GM23338 (cell line): Measurements from ENCODE around the gene RASGRP4.

Source experiments
- CREB1 ChIP-seq: fragments of 250-450 bp; sonication (Bioruptor Pico); IDR thresholded peaks from 2 replicates; pipeline ENCODE4 v1.5.0; 2020; ENCODE audit warnings: low read depth, mild to moderate bottlenecking, moderate library complexity
- EZH2 ChIP-seq: fragments of 200-600 bp; sonication (generic); IDR thresholded peaks from one replicate; pipeline ENCODE4 v1.8.0; 2017; ENCODE audit warnings: antibody characterized with exemption, mild to moderate bottlenecking, low read depth; ENCODE audit not compliant: unreplicated experiment
- EZH2phosphoT487 ChIP-seq: fragments of 200-600 bp; sonication (generic); IDR thresholded peaks from one replicate; pipeline ENCODE4 v1.8.1; 2018; ENCODE audit warnings: antibody characterized with exemption; ENCODE audit not compliant: unreplicated experiment
- NANOG ChIP-seq: IDR thresholded peaks from 2 replicates; pipeline ENCODE4 v1.6.1; 2016; ENCODE audit warnings: antibody characterized with exemption, borderline replicate concordance
- POLR2AphosphoS5 ChIP-seq: IDR thresholded peaks from 2 replicates; pipeline ENCODE4 v1.6.1; 2016; ENCODE audit warnings: antibody characterized with exemption, low read depth
- ZNF114 ChIP-seq: fragments of 250-450 bp; sonication (Bioruptor Pico); IDR thresholded peaks from 2 replicates; pipeline ENCODE4 v1.5.0; 2020; ENCODE audit warnings: mild to moderate bottlenecking, moderate library complexity
- TF ChIP-seq, protein P1 (sequence below), 2 experiments: fragments of 200-600 bp in 1 of 2; sonication (generic) in 1 of 2; conservative IDR thresholded peaks; 2 replicates each; pipeline versions ENCODE4 v1.5.1 to v1.6.1; 2016 to 2017; ENCODE audit warnings: antibody characterized with exemption in 2 of 2, low read depth in 2 of 2, mild to moderate bottlenecking in 2 of 2, moderate library complexity in 1 of 2
- TF ChIP-seq, protein P2 (sequence below): IDR thresholded peaks from one replicate; pipeline ENCODE4 v1.6.1; 2018; ENCODE audit warnings: antibody characterized with exemption; ENCODE audit not compliant: unreplicated experiment

DNA sequence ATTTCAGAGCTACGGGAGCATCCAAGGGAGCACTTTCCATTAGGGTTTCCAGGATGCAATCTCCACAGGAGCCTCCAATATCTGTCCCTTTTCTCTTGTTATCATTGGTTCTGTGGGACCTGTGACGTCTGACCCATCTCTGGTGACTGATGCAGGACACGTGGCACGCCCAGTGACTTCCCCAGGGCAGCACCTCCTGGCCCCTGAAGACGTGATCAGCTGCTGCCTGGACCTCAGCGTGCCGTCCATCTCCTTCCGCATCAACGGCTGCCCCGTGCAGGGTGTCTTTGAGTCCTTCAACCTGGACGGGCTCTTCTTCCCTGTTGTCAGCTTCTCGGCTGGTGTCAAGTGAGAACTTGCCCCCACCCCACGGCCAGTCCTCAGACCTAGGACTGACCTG, 33.0 kb upstream of the RASGRP4 start:
- TF ChIP-seq POLR2AphosphoS5 (no peak), EZH2 (no peak), EZH2phosphoT487 (no peak), CREB1 (CRISPR knock-in tag) (no peak), NANOG (no peak), ZNF114 (CRISPR knock-in tag) (no peak)
- TF ChIP-seq, protein P1, sequence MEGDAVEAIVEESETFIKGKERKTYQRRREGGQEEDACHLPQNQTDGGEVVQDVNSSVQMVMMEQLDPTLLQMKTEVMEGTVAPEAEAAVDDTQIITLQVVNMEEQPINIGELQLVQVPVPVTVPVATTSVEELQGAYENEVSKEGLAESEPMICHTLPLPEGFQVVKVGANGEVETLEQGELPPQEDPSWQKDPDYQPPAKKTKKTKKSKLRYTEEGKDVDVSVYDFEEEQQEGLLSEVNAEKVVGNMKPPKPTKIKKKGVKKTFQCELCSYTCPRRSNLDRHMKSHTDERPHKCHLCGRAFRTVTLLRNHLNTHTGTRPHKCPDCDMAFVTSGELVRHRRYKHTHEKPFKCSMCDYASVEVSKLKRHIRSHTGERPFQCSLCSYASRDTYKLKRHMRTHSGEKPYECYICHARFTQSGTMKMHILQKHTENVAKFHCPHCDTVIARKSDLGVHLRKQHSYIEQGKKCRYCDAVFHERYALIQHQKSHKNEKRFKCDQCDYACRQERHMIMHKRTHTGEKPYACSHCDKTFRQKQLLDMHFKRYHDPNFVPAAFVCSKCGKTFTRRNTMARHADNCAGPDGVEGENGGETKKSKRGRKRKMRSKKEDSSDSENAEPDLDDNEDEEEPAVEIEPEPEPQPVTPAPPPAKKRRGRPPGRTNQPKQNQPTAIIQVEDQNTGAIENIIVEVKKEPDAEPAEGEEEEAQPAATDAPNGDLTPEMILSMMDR (conservative IDR thresholded peaks at IDR 0.05; ENCODE audit: low read depth in 2 of 2), result no peak
- TF ChIP-seq, protein P2, sequence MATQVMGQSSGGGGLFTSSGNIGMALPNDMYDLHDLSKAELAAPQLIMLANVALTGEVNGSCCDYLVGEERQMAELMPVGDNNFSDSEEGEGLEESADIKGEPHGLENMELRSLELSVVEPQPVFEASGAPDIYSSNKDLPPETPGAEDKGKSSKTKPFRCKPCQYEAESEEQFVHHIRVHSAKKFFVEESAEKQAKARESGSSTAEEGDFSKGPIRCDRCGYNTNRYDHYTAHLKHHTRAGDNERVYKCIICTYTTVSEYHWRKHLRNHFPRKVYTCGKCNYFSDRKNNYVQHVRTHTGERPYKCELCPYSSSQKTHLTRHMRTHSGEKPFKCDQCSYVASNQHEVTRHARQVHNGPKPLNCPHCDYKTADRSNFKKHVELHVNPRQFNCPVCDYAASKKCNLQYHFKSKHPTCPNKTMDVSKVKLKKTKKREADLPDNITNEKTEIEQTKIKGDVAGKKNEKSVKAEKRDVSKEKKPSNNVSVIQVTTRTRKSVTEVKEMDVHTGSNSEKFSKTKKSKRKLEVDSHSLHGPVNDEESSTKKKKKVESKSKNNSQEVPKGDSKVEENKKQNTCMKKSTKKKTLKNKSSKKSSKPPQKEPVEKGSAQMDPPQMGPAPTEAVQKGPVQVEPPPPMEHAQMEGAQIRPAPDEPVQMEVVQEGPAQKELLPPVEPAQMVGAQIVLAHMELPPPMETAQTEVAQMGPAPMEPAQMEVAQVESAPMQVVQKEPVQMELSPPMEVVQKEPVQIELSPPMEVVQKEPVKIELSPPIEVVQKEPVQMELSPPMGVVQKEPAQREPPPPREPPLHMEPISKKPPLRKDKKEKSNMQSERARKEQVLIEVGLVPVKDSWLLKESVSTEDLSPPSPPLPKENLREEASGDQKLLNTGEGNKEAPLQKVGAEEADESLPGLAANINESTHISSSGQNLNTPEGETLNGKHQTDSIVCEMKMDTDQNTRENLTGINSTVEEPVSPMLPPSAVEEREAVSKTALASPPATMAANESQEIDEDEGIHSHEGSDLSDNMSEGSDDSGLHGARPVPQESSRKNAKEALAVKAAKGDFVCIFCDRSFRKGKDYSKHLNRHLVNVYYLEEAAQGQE, result no peak
